Trophoblast cell (in vitro differentiated cells and primary cell): Measurements from ENCODE around the gene GSG1L.
A peak's percentile ranks its signal among the peaks of the same experiment; 100 is the strongest.

Experiments
- DNase-seq, 2 donors: peaks; one replicate each; pipeline ENCODE4 v3.0.0-alpha.2; 2016
- H2AFZ ChIP-seq: 2 replicates; pipeline ENCODE4 v1.6.1; 2013; ENCODE audit warnings: low read length, moderate library complexity, mild to moderate bottlenecking; ENCODE audit not compliant: insufficient read depth, poor library complexity
- H2AK5ac ChIP-seq: 2 replicates; pipeline ENCODE4 v1.6.1; 2013; ENCODE audit warnings: mild to moderate bottlenecking, low read length
- H2BK120ac ChIP-seq: 2 replicates; pipeline ENCODE4 v1.6.1; 2013; ENCODE audit warnings: low read length, mild to moderate bottlenecking, moderate library complexity; ENCODE audit not compliant: insufficient read depth, poor library complexity
- H2BK12ac ChIP-seq: 2 replicates; pipeline ENCODE4 v1.6.1; 2013; ENCODE audit warnings: mild to moderate bottlenecking, low read length, moderate library complexity
- H2BK5ac ChIP-seq: 2 replicates; pipeline ENCODE4 v1.6.1; 2013; ENCODE audit warnings: low read length, low read depth, moderate library complexity, mild to moderate bottlenecking; ENCODE audit not compliant: poor library complexity
- H3K14ac ChIP-seq: 2 replicates; pipeline ENCODE4 v1.6.1; 2013; ENCODE audit warnings: mild to moderate bottlenecking, low read length
- H3K18ac ChIP-seq: 2 replicates; pipeline ENCODE4 v1.6.1; 2013; ENCODE audit warnings: mild to moderate bottlenecking, low read length
- H3K23ac ChIP-seq: 2 replicates; pipeline ENCODE4 v1.6.1; 2013; ENCODE audit warnings: low read length
- H3K27ac ChIP-seq: 2 replicates; pipeline ENCODE4 v1.5.1; 2013; ENCODE audit warnings: low read depth, mild to moderate bottlenecking, inconsistent platforms, low read length, moderate library complexity
- H3K27me3 ChIP-seq: 2 replicates; pipeline ENCODE4 v1.6.1; 2013; ENCODE audit warnings: inconsistent platforms, mild to moderate bottlenecking, low read length, moderate library complexity; ENCODE audit not compliant: insufficient read depth
- H3K36me3 ChIP-seq, 2 experiments: 1 replicate in 1 of 2; 2 replicates in 1 of 2; pipeline ENCODE4 v1.6.1; 2013; ENCODE audit warnings: low read length in 2 of 2, mild to moderate bottlenecking in 2 of 2, moderate library complexity in 1 of 2; ENCODE audit not compliant: insufficient read depth in 2 of 2, control insufficient read depth in 1 of 2
- H3K4ac ChIP-seq: 2 replicates; pipeline ENCODE4 v1.6.1; 2013; ENCODE audit warnings: low read depth, mild to moderate bottlenecking, low read length, moderate library complexity
- H3K4me1 ChIP-seq, 2 experiments: 1 replicate in 1 of 2; 2 replicates in 1 of 2; pipeline ENCODE4 v1.6.1; 2013; ENCODE audit warnings: low read length in 2 of 2, mild to moderate bottlenecking in 2 of 2, moderate library complexity in 1 of 2; ENCODE audit not compliant: insufficient read depth in 2 of 2, control insufficient read depth in 1 of 2
- H3K4me2 ChIP-seq: 2 replicates; pipeline ENCODE4 v1.6.1; 2013; ENCODE audit warnings: inconsistent platforms, mild to moderate bottlenecking, low read length, moderate library complexity
- H3K4me3 ChIP-seq: 2 replicates; pipeline ENCODE4 v1.5.1; 2013; ENCODE audit warnings: mild to moderate bottlenecking, low read depth, low read length, inconsistent platforms
- H3K79me1 ChIP-seq: one replicate; pipeline ENCODE4 v1.6.1; 2013; ENCODE audit warnings: low read length
- H3K79me2 ChIP-seq: 2 replicates; pipeline ENCODE4 v1.6.1; 2013; ENCODE audit warnings: low read length, mild to moderate bottlenecking; ENCODE audit not compliant: control insufficient read depth, insufficient read depth, poor library complexity
- H3K9ac ChIP-seq: 2 replicates; pipeline ENCODE4 v1.6.1; 2013; ENCODE audit warnings: mild to moderate bottlenecking, low read length
- H3K9me3 ChIP-seq: 2 replicates; pipeline ENCODE4 v1.6.1; 2013; ENCODE audit warnings: low read depth, mild to moderate bottlenecking, control low read depth, inconsistent platforms, low read length; ENCODE audit not compliant: insufficient read depth
- H4K12ac ChIP-seq: 2 replicates; pipeline ENCODE4 v1.6.1; 2013; ENCODE audit warnings: low read depth, mild to moderate bottlenecking, low read length, moderate library complexity
- H4K8ac ChIP-seq: 2 replicates; pipeline ENCODE4 v1.6.1; 2013; ENCODE audit warnings: low read depth, mild to moderate bottlenecking, low read length, moderate library complexity
- H4K91ac ChIP-seq: one replicate; pipeline ENCODE4 v1.6.1; 2013; ENCODE audit warnings: low read depth, mild to moderate bottlenecking, low read length, moderate library complexity
- WGBS: extraction: QIAGEN DNeasy Blood & Tissue Kit; methylation state at CpG from one replicate; pipeline ENCODE4 v1.1.7; 2013; ENCODE audit warnings: missing lambda C conversion rate; ENCODE audit not compliant: insufficient read length, insufficient coverage; ENCODE audit errors: extremely low coverage; 5-methylcytosine and 5-hydroxymethylcytosine counted together

Gene GSG1L

DNA sequence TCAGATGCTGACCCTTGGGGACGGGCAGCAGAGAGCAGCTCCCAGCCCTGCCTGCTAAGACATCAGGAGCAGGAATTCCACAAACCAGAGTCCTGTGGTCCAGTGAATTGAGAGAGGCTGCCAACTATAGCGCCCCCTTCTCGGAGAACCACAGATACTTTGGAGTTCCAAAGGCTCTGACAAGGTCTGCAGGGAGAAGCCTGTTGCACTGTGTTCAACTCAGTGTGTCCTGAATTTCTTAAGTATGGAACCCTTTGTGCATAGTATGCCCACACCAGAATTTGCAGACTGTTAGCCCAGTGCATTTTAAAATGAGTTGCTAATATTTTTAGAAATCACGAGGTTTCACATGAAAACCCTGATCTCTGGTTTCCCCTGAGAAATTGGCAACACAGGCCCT, 290.2 kb downstream of the GSG1L start:
- no peak overlapping the region for H3K14ac ChIP-seq
- H2BK12ac ChIP-seq, result no peak overlapping the region
- no peak overlapping the region for H4K91ac ChIP-seq
- H3K4me1 ChIP-seq, result peaks cover 14 to 15% of the 10 kb centered on the region in 2 experiments
- H3K27me3 ChIP-seq, result no peaks in the 10 kb centered on the region
- no peak overlapping the region for H4K8ac ChIP-seq
- H2BK5ac ChIP-seq, result no peak overlapping the region
- H3K27ac ChIP-seq, result no peak overlapping the region
- no peaks in the 10 kb centered on the region for H3K79me2 ChIP-seq
- no peak overlapping the region for H2BK120ac ChIP-seq
- no peak overlapping the region for H2AK5ac ChIP-seq
- H3K9ac ChIP-seq, result no peak overlapping the region
- WGBS, result no CpG with 5 or more reads among the region's 4 CpGs
- peaks cover 11% of the 10 kb centered on the region for H3K79me1 ChIP-seq
- no peak overlapping the region for H4K12ac ChIP-seq
- no peak overlapping the region for H3K18ac ChIP-seq
- peaks cover 5 to 10% of the 10 kb centered on the region in 2 experiments for H3K36me3 ChIP-seq
- no peak overlapping the region for H3K4me2 ChIP-seq
- no peak overlapping the region for H3K4me3 ChIP-seq
- H3K4ac ChIP-seq, result no peak overlapping the region
- no peaks in the 10 kb centered on the region for H3K9me3 ChIP-seq
- no peak for DNase-seq
- H3K23ac ChIP-seq, result no peak overlapping the region
- H2AFZ ChIP-seq, result no peak overlapping the region

DNA sequence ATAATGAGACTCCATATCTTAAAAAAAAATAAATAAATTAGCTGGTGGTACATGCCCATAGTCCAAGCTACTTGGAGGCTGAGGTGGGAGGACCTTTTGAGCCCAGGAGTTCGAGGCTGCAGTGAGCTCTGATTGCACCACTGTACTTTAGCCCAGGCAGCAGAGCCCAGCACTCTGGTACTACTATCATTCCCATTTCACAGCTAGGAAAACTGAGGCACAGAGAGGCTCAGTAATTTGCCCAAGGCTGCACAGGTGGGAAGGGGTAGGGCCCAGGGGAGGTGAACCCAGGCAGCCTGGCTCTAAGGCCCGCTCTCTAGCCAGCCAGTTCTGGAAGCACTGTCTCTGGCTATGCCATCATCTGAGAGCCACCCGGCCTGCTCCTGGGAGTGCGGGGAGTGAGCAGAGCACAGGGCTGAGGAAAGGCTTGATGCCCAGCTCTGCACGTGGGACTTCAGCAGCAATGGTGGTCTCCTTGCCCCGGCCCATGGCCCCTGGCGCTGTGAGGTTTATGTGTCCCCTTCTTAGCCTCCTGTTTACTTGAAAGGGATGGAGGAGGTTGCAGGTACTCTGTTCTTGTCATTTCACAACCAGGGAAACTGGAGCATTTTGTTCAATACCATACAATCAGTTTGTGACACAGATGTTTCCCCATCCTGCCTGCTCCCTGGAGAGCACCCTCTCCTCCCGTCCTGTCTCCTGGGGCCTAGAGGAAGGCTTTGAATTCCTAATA, 291.3 kb downstream of the GSG1L start:
- H3K23ac ChIP-seq, result no peak overlapping the region
- no peak overlapping the region for H3K18ac ChIP-seq
- no peak overlapping the region for H3K9ac ChIP-seq
- no peaks in the 10 kb centered on the region for H3K79me2 ChIP-seq
- H3K4me3 ChIP-seq, result no peak overlapping the region
- no peak overlapping the region for H3K4ac ChIP-seq
- no CpG with 5 or more reads among the region's 8 CpGs for whole genome bisulfite sequencing
- H3K14ac ChIP-seq, result no peak overlapping the region
- no peak overlapping the region for H3K27ac ChIP-seq
- no peak overlapping the region for H2BK12ac ChIP-seq
- peaks cover 5 to 10% of the 10 kb centered on the region in 2 experiments for H3K36me3 ChIP-seq
- no peaks in the 10 kb centered on the region for H3K9me3 ChIP-seq
- no peak overlapping the region for H2BK120ac ChIP-seq
- no peak overlapping the region for H4K12ac ChIP-seq
- peaks cover 14 to 15% of the 10 kb centered on the region in 2 experiments for H3K4me1 ChIP-seq
- H4K91ac ChIP-seq, result no peak overlapping the region
- no peak overlapping the region for H4K8ac ChIP-seq
- no peak overlapping the region for H2AK5ac ChIP-seq
- no peak for DNase-seq
- H3K27me3 ChIP-seq, result no peaks in the 10 kb centered on the region
- H3K79me1 ChIP-seq, result peaks cover 11% of the 10 kb centered on the region
- no peak overlapping the region for H2AFZ ChIP-seq
- H2BK5ac ChIP-seq, result no peak overlapping the region
- H3K4me2 ChIP-seq, result no peak overlapping the region

DNA sequence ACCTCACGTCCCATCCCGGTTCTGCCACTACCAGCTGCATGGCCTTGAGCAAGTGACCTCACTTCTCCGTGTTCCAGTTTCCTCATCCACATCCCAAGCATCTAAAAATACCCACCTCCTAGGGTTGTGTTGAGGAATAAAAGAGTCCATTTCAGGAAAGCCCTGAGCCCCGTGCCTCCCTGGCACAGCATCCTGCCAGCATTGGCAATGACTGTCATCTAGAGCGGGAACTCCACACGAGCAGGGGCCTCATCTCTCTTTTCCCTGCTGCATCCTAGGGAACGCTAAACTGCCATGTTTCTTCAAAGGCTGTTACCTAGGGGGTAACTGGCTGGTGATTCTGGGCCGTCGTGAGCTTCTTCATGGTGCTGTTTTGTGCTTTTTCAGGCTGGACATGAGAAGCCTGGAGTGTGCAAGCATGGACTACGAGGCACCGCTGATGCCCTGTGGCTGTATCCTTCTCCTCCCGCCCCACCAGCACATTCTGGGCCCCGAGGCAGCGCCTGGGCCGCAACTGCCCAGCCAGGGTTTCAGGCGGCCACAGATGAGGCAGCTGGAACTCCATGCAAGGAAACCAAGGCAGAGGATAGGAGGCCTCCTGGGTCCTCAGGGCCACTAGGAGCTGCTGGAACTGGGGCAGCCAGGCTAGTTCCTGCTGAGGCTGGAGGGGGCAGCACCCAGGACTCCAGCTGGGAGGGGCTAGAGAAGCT, 292.2 kb downstream of the GSG1L start:
- H2BK12ac ChIP-seq, result peak overlapping the region; percentile 52
- no peak overlapping the region for H2BK5ac ChIP-seq
- H3K14ac ChIP-seq, result peak overlapping the region; percentile 28
- no peak overlapping the region for H3K18ac ChIP-seq
- H2BK120ac ChIP-seq, result no peak overlapping the region
- no CpG with 5 or more reads among the region's 16 CpGs for WGBS
- no peak for DNase-seq
- H3K36me3 ChIP-seq, result peaks cover 12 to 15% of the 10 kb centered on the region in 2 experiments
- H4K8ac ChIP-seq, result no peak overlapping the region
- no peak overlapping the region for H2AFZ ChIP-seq
- no peak overlapping the region for H3K23ac ChIP-seq
- no peak overlapping the region for H4K12ac ChIP-seq
- peaks cover 14 to 15% of the 10 kb centered on the region in 2 experiments for H3K4me1 ChIP-seq
- peak overlapping the region; percentile 76 for H4K91ac ChIP-seq
- no peaks in the 10 kb centered on the region for H3K9me3 ChIP-seq
- no peaks in the 10 kb centered on the region for H3K79me2 ChIP-seq
- no peak overlapping the region for H3K4me3 ChIP-seq
- peaks cover 11% of the 10 kb centered on the region for H3K79me1 ChIP-seq
- H3K27ac ChIP-seq, result peak overlapping the region; percentile 89
- no peak overlapping the region for H3K4me2 ChIP-seq
- no peak overlapping the region for H2AK5ac ChIP-seq
- no peaks in the 10 kb centered on the region for H3K27me3 ChIP-seq
- no peak overlapping the region for H3K4ac ChIP-seq
- H3K9ac ChIP-seq, result no peak overlapping the region

DNA sequence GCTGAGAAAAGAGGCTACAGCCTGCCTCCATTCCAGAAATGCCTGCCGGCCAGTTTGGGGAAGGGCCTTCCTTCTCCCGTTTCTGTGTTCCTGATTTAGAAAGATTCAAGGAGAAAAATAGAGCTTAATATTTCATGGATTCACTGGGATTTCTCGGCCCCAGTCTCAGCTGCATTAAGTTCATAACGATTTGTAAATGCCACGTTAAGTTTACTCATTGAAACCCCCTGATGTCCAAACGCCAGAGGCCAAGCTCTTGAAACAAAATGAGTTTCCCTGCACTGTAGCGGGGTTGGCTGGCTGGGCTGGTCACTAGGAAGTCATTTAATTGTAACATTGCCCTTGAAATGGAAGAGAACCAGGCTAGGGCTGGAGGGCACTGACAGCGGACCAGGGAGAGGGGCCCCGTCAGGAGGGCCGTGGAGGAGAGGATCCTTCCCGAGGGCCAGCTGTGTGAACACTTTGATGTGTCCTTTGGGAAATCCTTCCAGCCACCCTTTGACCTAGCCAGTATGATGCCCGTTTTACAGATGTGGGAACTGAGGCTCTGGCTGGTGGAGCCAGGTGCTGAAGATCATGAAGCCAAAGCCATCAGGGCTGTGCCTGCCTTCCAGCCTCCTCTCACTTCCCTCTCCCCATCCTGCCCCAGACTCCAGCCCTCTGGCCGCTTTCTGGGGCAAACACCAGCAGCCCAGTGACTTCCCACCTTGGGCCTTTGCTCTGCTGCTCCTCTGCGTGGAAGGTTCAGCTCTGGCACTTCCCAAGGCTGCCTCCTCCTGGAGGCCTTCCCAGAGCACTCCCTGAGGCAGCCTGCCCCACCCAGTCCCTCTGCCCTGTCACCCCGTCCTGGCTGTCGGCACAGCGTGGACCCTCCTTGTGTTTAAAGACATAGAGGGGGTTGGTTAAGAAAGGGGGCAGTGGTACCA, 293.0 kb downstream of the GSG1L start:
- Histone ChIP-seq H3K9ac (no peak overlapping the region), H4K8ac (peak overlapping the region; percentile 7), H2BK5ac (peak overlapping the region; percentile 85), H3K18ac (peak overlapping the region; percentile 38), H3K27ac (peak overlapping the region; percentile 89), H2BK120ac (peak overlapping the region; percentile 37), H3K4ac (no peak overlapping the region), H3K27me3 (no peaks in the 10 kb centered on the region), H3K79me1 (peaks cover 11% of the 10 kb centered on the region), H3K4me1 (peaks cover 14 to 15% of the 10 kb centered on the region in 2 experiments), H2BK12ac (peak overlapping the region; percentile 59), H2AK5ac (peak overlapping the region; percentile 40), H2AFZ (no peak overlapping the region), H3K14ac (peak overlapping the region; percentile 28), H4K12ac (peak overlapping the region; percentile 14), H3K9me3 (no peaks in the 10 kb centered on the region), H4K91ac (peak overlapping the region; percentile 76), H3K4me3 (no peak overlapping the region), H3K79me2 (no peaks in the 10 kb centered on the region), H3K36me3 (peaks cover 13 to 18% of the 10 kb centered on the region in 2 experiments), H3K4me2 (no peak overlapping the region), H3K23ac (no peak overlapping the region)
- DNase-seq, result no peak
- WGBS, result no CpG with 5 or more reads among the region's 17 CpGs
